OCI-LY3 (cell line): Measurements from ENCODE around the gene TVP23A.

Source experiments
- EZH2phosphoT487 ChIP-seq: fragments of 200-600 bp; shearing (Covaris generic); IDR thresholded peaks from 2 replicates; pipeline ENCODE4 v1.6.1; 2018; ENCODE audit warnings: antibody characterized with exemption, mixed run types, low read depth
- TF ChIP-seq, protein P1 (sequence below): fragments of 200-600, 300-600 bp; sonication (generic); IDR thresholded peaks from 2 replicates; pipeline ENCODE4 v1.5.1; 2014; ENCODE audit warnings: antibody characterized with exemption, low read length, low read depth

DNA sequence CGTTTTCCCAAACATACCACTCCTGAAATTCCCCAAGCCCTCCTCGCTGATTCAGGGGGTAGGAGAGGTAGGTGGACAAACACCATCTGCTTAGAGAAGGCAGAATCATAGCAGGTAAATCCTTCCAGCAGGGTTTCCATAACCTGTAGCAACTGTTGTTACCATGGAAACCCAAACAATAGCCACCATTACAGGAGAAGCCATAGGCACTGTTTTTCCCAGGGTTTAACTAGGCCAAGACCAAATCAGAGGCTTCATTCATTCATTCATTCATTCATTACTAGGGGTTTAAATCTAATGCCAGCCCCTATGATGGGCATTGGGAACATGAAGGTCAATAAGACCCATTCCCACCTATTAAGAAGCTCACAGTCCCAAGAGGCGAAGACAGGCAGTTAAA, 32.9 kb upstream of the TVP23A start:
- TF ChIP-seq, protein P1, sequence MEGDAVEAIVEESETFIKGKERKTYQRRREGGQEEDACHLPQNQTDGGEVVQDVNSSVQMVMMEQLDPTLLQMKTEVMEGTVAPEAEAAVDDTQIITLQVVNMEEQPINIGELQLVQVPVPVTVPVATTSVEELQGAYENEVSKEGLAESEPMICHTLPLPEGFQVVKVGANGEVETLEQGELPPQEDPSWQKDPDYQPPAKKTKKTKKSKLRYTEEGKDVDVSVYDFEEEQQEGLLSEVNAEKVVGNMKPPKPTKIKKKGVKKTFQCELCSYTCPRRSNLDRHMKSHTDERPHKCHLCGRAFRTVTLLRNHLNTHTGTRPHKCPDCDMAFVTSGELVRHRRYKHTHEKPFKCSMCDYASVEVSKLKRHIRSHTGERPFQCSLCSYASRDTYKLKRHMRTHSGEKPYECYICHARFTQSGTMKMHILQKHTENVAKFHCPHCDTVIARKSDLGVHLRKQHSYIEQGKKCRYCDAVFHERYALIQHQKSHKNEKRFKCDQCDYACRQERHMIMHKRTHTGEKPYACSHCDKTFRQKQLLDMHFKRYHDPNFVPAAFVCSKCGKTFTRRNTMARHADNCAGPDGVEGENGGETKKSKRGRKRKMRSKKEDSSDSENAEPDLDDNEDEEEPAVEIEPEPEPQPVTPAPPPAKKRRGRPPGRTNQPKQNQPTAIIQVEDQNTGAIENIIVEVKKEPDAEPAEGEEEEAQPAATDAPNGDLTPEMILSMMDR = no peak
- no peak for TF ChIP-seq EZH2phosphoT487
